ENCODE measurements around the gene MTR. TPM values are rescaled to one million over a fixed set of nuclear protein-coding genes. Genes with fewer than 3 reads are reported as not detected.
"Not testable (repeated sequence)": the region's sequence is repeated elsewhere in the genome, so short reads cannot be mapped to it uniquely, and the experiment has no call there.

The MTR gene
- polyA plus RNA-seq, 5 donors, result 26.1 to 50.2 (median 42.9) TPM

DNA sequence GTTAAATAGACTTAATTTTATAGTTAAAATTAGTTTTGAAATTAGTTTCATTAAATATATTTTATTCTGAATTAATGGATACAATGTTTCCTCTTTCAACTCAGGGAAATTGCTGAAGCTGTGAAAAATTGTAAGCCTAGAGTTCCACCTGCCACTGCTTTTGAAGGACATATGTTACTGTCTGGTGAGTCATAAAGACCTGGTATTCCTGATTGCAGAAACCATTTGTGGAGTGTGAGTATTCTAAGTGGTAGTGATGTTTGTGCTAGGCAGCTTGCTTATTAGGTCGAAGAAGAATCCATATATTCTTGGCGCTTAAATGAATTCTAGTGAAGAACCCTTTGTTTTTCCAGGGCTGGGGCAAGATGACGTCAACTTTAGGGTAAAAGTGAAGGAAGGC, 34.0 kb downstream of the MTR start:
- no peak for DNase-seq

DNA sequence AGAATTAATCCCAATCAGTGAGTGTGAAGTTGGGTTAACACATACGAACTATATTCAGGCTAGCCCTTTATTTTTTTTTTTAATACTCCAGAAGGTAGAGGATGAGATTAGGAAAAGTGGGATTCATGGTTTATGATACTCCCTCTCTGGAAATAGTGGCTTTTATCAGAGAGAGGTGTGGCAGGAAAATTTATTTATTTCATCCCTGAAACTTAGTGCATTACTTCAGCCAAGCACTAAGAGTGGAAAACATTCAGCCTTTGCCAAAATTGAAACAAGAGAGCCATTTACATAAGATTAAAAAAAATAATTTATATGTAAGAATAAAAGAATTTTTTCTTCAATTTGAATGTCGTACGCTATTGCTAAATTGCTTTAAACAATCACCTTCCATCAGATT, 35.0 kb downstream of the MTR start:
- DNase-seq, result no peak

DNA sequence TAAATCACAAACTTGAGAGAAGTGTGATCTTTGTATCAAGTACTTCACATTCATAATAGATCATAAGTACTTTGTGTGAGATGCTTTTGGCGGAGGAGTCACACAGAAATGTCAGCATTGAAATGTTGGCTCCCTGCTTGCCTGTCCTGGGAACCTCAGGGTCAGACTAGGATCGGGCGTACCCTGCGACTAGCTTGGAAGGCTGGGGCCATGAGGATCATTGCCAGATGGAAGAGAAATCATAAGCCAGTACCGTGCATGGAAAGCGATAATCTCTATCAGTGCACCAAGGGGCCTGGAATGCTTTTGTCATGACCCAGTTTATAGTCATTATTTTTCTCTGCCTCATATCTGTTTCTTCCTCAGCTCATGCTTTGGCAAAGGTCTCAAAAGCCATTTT, 35.5 kb downstream of the MTR start:
- DNase-seq, result no peak

DNA sequence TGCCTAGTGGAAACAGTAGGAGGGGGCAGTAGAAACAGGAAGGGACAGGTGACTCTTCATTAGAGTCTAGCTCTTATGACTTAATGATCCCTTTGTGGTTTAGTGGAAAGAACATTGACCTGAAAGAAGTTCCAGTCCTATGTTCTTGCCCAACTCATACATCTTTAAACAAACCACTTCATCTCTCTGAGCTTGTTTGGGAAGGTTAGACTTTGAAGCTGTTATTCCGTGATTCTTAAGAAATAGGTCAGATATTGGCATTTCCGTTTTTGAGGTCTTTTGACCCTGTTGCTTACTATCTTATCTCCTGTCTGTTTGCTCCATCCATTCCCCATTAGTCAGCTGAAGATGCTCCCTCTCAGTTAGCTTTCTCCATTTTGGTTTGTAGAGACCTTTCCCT, 38.5 kb downstream of the MTR start:
- DNase-seq, result no peak

DNA sequence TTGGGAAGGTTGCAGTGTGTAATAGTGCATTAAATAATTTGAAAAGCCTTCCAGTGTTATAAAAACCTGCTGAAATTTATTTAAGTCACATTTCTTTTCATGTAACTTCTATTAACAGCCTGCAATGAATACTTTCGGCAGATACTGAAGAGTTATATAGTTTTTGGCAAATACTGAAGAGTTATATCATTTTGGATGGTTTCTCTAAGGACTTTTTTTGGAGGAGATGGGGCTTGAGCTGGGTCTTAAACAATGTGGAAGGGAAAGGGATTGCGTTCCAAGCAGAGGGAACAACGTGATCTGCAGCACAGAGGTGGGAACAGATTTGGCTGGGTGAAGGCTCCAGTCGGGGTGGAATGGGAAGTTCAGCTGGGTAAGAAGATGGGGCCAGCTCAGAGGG, 39.8 kb downstream of the MTR start:
- DNase-seq, result no peak

DNA sequence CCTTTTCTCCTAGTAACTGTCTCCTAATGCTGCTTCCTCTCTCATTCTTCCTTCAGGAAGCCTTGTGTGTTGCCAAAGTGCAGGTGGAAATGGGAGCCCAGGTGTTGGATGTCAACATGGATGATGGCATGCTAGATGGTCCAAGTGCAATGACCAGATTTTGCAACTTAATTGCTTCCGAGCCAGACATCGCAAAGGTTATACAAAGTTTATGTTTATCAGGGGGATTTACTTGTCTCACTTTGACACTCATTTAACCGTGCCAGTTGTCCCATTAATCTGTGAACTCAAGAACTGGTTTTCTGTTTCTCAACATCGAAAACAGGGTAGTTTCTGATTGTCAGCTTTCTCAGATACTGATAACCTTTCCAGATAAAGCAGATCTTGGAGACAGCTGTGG, 40.4 kb downstream of the MTR start:
- DNase-seq, result no peak

DNA sequence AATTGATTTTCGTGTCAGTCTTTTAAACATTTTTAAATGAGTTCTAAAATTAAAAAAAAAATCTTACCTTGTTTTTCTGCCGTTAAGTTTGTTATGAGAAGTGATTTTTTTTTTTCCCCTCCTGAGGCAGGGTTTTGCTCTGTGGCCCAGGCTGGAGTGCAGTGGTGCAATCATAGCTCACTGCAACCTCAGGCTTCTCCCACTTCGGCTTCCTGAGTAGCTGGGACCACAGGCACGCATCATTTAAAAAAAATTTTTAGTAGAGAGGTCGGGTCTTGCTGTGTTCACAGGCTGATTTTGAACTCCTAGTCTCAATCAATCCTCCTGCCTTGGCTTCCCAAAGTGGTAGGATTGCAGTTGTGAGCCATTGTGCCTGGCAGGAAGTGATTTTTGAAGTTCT, 41.1 kb downstream of the MTR start:
- DNase-seq, result no peak

DNA sequence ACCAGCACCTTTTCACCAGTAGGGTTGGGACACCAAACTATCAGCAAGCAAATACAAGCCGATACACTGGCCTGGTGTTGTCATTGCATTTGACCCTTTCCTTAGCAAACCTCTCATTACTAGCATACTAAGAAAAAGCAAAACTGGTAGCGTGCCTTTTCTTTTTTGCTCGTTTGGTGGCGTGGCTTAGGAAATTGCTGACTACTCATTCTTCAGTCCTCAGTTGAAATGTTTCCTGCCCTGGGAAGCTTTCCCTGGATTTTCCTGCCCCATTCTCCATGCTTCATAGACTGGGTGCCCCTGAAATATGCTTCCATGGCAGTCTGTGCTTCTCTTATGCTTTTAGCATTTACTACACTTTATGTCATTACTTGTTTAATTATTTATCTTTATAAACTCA, 42.0 kb downstream of the MTR start:
- DNase-seq, result no peak

DNA sequence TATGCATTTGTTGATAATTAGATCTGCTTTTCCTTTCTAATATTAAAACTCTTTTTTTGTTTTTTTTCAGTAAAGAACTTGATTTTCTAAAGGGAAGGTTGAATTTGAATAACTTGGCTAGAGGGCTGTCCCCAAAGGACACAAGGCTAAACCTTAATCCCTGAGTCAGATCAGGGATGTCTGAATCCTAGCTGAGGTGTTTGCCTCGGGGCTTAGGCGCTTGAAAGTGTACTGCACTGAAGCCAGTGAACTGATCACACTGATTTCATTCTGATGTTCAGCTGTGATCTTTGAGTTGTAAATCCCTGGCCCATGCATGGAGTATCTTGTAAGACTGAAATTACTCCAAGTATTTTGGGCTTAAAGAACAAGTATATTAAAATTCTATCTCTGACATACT, 42.8 kb downstream of the MTR start:
- DNase-seq, result no peak

DNA sequence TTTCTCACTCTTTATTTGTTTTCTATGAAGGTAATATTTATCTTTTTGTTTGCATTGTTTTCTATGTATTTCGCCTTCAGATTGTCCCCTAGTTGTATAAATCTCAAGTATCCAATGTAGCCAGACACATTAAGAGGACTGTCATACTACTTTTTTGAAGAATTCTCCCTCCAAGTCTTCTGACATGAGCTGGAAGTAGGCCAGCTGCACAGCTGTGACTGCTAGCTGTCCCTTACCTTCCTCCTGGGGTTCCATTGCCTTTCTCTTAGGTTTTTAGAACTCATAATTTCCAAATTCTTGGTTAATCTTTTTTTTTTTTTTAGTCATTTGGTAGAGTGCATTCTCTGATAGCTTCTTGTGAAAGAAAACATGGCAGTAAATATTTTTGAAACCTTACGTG, 46.2 kb downstream of the MTR start:
- no peak for DNase-seq

DNA sequence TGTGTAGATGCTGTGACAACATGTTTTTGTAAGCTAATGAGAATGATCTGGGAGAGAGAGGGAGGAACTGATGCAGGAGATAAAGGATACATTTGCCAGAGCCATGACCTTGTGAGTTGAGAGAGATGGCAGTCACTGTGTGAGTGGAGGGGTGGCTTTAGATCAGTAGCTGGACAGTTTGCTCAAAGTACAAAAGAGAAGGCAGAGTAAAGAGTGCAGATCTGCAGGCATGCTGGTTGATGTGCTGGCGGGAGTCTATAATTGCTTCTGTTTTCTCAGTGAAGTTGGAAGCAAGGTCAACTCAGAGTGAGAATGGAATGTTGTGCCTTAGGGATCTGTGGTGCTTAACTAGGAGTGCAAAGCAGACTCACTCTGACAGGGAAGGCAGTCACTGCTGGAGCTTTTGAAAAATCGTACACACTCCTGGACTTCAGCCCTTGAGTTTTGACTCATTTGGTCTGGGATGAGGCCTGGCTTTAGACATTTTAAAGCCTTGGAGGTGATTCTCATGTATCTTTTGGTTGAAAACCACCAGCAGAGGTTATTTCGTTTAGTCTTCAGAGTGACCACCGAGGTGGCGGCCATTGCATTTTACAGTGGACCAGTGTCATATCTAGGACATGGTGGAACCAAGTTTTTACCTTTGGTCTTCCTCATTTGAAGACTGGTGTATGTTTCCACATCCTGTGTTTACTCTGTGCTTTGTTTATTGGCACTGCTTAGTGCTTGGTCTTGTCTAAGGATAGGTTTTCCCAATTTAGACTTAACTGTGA, 49.6 kb downstream of the MTR start:
- DNase-seq, result no peak

DNA sequence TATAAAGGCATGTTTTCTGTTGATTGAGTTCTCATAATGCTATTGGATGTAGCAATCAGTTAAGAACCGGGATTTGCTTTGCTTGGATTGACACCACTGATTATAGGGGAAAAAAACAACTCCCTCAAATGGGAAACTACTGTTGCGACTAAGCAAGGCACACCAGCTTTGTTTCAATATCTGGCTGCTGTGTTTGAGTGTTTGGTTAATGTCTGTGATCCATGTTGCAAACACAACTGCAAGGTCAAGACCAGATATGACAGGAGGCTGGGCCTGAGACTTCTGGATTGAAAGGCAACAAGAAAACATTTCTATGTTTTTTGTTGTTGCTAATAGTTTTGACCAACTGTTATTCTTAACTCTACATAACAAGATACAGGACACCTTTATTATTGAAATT, 50.7 kb downstream of the MTR start:
- no peak for DNase-seq

DNA sequence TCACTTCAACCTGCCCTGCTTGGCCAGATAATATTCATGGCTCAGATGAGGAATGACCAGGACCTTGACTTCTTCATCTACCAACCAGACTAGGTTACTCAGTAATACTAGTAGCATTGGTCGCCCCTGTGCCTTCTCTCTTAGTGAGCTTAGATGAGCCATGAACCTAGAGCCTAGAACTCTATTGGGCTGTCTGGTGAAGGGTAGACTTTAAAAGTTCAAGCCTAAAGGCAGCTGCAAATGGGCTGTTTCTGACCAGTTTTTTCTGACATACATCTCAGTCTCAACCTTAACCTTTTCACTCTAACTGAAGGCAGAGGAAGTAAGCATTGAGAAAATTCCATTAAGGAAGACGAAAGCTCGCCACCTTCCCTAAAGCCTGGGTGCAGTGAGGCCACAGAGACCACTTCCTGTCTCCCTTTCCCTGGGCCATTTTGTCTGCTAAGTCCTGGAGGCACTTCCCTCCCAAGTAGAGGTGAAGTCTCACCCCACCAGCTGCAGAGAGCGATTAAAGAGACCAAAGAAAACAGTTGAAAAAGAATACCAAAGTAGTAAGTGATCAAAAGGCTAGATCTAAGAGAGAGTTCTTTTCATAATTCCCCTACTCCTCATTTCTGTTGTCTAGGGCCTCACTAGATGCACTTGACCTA, 53.3 kb downstream of the MTR start:
- no peak for DNase-seq

DNA sequence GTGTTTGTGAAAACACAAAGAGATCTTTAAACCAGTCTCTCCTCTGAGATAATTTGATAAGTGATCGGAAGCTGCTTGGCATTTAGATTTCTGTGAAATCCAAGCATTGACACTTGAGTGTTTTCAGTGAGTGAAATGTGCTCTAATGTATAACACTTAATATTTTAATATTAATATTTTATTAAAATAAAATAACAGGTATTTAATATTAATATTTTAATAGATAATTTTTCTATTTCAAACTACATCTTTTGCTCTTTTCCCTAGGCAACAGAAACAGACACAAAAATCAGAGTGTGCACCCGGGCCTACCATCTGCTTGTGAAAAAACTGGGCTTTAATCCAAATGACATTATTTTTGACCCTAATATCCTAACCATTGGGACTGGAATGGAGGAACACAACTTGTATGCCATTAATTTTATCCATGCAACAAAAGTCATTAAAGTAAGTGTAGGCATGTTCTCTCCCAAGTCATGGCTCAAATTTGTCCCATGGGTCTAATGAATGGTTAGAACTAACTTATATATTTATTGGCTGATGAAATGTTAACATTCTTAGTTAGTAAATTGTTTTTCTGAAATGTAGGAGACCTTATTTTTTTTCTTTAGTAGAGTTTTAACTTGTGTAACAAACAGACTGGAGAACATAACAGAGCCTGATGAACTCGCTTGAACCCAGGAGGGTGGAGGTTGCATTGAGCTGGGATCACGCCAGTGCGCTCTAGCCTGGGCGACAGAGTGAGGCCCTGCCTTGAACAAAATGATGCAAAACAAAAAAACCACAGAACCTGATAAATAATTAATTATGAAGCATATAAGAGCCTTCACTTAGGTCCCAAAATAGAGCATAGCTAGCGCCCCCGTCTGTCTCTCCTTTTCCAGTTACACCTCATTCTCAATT, 55.2 kb downstream of the MTR start:
- no peak for DNase-seq

DNA sequence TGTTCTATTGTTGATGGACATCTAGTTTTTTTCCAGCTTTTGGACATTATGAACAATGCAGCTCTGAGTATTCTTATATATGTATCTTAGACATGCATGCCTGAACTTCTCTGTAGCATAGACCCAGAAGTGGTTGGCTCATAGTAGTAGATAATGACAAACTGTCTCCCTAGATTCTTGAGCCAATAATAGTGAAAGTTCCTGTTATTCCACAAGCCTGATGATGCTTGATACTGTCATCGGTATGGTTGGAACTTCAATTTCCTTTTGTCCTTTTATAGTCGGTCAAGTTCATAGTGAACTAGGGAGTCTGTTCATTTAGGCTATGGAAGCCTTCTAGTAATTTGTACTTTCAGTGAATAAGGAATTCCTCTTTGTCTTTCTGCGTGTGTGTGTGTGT, 56.8 kb downstream of the MTR start:
- DNase-seq, result no peak

DNA sequence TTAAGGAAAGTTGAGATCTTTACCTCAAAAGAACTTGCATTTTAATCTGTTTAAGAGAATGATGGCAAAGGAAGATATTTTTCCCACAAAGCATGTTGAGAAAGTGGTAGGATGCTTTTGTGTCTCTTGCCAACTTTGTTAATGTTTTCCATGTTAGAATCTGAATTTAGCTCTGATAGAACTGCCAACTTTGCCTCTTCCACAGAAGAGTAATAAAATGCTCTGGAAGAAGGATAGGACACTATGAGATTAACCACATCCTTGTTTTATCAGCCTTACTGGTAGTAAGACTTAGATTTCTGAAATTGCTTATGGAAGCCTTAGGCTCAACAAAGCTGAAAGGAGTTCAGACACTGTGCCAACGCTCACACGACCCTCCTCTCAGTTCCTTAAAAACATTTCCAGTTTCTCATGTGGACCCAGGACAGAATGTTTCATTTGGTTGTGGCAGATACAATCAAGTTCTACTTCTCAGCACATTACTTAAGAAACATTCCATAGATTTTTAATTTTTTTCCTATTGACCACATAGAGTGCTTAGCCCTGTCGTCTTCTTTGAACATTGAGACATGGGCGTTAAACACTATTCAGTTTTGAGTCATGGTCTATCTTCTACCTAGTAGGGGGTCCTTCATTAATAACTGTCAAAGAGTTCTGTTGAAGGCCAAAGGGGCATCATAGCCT, 59.0 kb downstream of the MTR start:
- no peak for DNase-seq

DNA sequence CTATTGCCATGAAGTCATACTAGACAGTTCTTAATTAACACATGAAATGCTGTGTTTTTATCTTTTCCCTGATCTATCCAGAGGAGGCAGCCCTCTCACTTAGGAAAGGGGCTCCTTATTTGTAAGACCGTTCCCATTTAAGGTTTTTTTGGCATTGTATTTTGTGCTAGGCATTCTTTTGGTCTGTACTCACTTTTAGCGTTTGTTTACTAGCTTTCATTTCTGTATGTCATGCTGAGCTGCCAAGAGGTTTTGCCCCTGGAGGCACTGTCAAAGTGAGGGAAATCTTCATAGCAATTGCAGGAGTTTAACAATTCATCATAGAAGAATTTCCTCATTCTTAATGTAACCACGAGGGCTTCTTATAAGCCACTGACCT, 59.5 kb downstream of the MTR start:
- no peak for DNase-seq

DNA sequence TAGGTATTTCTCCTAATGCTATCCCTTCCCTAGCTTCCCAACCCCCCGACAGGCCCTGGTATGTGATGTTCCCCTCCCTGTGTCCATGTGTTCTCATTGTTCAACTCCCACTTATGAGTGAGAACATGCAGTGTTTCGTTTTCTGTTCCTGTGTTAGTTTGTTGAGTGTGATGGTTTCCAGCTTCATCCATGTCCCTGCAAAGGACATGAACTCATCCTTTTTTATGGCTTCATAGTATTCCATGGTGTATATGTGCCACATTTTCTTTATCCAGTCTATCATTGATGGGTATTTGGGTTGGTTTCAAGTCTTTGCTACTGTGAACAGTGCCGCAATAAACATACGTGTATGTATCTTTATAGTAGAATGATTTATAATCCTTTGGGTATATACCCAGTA, 61.6 kb downstream of the MTR start:
- not testable (repeated sequence) for DNase-seq

DNA sequence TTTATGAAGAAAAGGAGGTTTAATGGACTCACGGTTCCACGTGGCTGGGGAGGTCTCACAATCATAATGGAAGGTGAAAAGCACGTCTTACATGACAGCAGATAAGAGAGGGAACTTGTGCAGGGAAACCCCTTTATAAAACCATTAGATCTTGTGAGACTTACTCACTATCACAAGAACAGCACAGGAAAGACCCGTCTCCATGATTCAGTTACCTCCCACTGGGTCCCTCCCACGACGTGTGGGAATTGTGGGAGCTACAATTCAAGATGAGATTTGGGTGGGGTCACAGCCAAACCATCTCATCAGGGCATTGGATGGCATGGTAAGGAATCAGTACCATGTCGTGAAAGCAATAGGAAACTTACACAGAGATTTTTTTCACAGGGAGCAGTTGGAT, 63.1 kb downstream of the MTR start:
- no peak for DNase-seq

DNA sequence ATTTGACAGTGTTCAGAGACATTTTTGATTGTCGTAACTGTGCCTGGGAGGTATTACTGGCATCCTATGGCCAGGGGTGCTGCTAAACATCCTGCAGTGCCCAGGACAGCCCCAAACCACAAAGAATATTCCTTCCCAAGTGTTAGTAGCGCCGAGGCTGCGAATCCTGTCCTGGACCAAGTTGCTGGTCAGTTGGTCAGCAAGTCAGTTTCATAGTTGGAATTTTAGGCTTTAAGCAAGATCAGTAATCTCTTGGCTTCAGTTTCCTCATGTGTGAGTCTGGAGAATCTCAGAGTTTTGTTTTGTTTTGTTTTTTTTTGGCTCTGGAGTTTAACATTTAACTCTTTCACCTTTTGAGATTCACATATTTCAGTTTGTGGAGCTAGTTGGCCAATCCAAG, 65.0 kb downstream of the MTR start:
- DNase-seq, result no peak

DNA sequence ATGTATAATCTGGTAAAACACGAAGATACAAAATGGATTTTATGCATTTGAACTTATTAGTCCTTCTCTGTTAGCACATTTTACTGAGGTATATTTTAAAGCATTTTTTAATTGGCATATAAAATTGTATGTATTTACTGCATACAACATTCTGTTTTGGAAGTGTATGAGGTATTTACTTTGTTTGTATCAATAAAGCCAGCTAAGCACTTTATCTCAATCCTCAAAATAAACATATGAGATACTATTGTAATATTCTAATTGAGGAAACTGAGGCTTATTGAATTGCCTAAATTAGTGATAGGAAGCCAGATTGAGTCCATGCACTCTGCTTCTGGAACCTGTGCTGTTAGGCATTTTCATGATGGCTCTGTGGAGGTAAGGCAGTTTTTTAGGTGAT, 65.6 kb downstream of the MTR start:
- no peak for DNase-seq

DNA sequence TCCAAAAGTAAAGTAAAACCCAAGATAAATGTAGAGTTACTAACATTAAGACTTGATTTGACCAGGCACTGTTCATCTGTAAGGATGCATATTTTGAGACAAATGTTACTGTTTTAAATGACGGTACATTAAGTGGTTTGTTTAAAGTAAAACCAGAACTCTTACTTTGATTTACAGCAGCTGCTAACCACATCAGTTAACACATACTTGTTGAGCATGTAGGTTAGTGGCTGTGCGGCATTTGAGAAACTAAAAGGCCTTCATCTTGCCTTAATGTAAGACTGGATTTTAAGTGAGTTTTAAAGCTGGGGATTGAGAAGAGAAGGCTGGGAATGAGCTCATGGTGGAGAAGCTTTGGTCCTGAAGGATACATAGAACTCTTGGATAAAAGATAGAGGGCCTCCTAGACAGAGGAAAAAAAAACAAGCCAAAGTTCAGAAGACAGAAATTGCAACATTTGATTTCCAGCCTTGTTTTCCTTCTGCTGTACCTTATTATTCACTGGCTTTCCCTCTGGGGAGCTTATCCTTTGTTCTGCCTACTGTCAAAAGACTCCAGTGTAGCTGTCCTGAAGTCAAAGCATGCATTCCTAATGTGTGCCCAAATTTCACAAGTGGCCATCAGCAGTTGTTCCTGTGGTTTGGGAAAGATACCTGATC, 66.6 kb downstream of the MTR start:
- DNase-seq, result no peak

Data from right lung (tissue), 5 donors.